Measurements from ENCODE around the gene SVOPL.

SVOPL gene

DNA sequence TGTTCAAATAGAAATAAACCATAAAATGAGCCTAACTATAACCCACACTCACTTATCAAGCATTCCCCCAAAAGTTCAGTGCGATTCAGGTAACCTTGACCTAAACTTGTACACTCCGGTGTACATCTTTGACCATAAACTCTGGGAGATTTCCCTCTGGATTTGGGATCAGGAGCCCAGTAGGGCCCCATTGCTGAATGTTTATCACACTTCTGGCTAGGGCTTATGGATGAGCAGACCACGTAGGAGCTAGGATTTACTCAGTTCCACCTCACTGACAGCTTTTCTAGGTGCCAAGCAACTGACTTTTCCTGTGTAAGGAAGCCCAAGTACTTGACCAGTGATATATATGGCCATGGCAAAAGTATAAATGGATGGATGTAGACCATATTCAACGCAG lies 113.7 kb downstream of the SVOPL start:
- Histone ChIP-seq H2BK5ac (ENCODE audit: low read depth, low read length, poor library complexity, severe bottlenecking) (no peak overlapping the region), H3K18ac (ENCODE audit: low read depth in 1 of 2, low read length in 2 of 2) (no peak overlapping the region), H3K23ac (ENCODE audit: low read length in 2 of 2) (no peak overlapping the region), H2BK120ac (ENCODE audit: low read depth, low read length) (no peak overlapping the region), H3K9ac (ENCODE audit: low read length) (no peak overlapping the region), H3K79me1 (replicated peaks; ENCODE audit: low read length, poor library complexity, severe bottlenecking) (peaks cover 2% of the 10 kb centered on the region), H3K4me1 (ENCODE audit: control insufficient read depth, insufficient read depth, low read depth, low read length) (no peaks in the 10 kb centered on the region), H3K27ac (ENCODE audit: low read length, poor library complexity, severe bottlenecking) (no peak overlapping the region), H3K14ac (ENCODE audit: low read length in 2 of 2) (no peak overlapping the region), H2AK5ac (ENCODE audit: low read length, severe bottlenecking) (no peak overlapping the region), H3K4ac (ENCODE audit: low read depth in 1 of 2, low read length in 2 of 2) (no peak overlapping the region), H2BK15ac (ENCODE audit: low read depth, poor library complexity, severe bottlenecking) (no peak overlapping the region), H3K36me3 (ENCODE audit: control insufficient read depth in 1 of 2, insufficient read depth in 2 of 2, low read depth in 1 of 2, low read length in 2 of 2) (peaks cover 12 to 35% of the 10 kb centered on the region in 2 experiments), H3K4me3 (ENCODE audit: insufficient read depth in 1 of 2, low read depth in 1 of 2, low read length in 2 of 2) (no peak overlapping the region), H2BK12ac (ENCODE audit: low read length in 2 of 2) (no peak overlapping the region), H3K4me2 (ENCODE audit: low read length, poor library complexity, severe bottlenecking) (no peak overlapping the region), H4K8ac (ENCODE audit: low read length) (no peak overlapping the region), H2AFZ (ENCODE audit: low read depth, low read length) (no peak overlapping the region), H3K9me3 (ENCODE audit: control insufficient read depth, low read length) (no peaks in the 10 kb centered on the region), H3K27me3 (ENCODE audit: control insufficient read depth in 1 of 2, insufficient read depth in 1 of 2, low read length in 2 of 2) (no peaks in the 10 kb centered on the region), H4K91ac (ENCODE audit: low read length) (no peak overlapping the region)
- over 99% methylated on average over 3 of the region's 4 CpGs for WGBS
- no peak for DNase-seq

GRCh38 chr7:138585283-138585993 lies 115.7 kb downstream of the SVOPL start:
- H3K27me3 ChIP-seq (ENCODE audit: control insufficient read depth in 1 of 2, insufficient read depth in 1 of 2, low read length in 2 of 2) = no peaks in the 10 kb centered on the region
- no peak overlapping the region for H4K91ac ChIP-seq (ENCODE audit: low read length)
- no peak overlapping the region for H2BK120ac ChIP-seq (ENCODE audit: low read depth, low read length)
- H3K4me3 ChIP-seq (ENCODE audit: insufficient read depth in 1 of 2, low read depth in 1 of 2, low read length in 2 of 2) = no peak overlapping the region
- no peak overlapping the region for H3K23ac ChIP-seq (ENCODE audit: low read length in 2 of 2)
- no peak for DNase-seq
- no peak overlapping the region for H2BK15ac ChIP-seq (ENCODE audit: low read depth, poor library complexity, severe bottlenecking)
- no peak overlapping the region for H3K4me2 ChIP-seq (ENCODE audit: low read length, poor library complexity, severe bottlenecking)
- H3K9ac ChIP-seq (ENCODE audit: low read length) = no peak overlapping the region
- H2AFZ ChIP-seq (ENCODE audit: low read depth, low read length) = no peak overlapping the region
- no peak overlapping the region for H3K14ac ChIP-seq (ENCODE audit: low read length in 2 of 2)
- peaks cover 3% of the 10 kb centered on the region for H3K79me1 ChIP-seq (replicated peaks; ENCODE audit: low read length, poor library complexity, severe bottlenecking)
- no peaks in the 10 kb centered on the region for H3K4me1 ChIP-seq (ENCODE audit: control insufficient read depth, insufficient read depth, low read depth, low read length)
- H3K18ac ChIP-seq (ENCODE audit: low read depth in 1 of 2, low read length in 2 of 2) = no peak overlapping the region
- no peak overlapping the region for H2BK12ac ChIP-seq (ENCODE audit: low read length in 2 of 2)
- 97% methylated on average over 3 of the region's 5 CpGs for WGBS
- H3K4ac ChIP-seq (ENCODE audit: low read depth in 1 of 2, low read length in 2 of 2) = no peak overlapping the region
- no peak overlapping the region for H3K27ac ChIP-seq (ENCODE audit: low read length, poor library complexity, severe bottlenecking)
- H3K36me3 ChIP-seq (ENCODE audit: control insufficient read depth in 1 of 2, insufficient read depth in 2 of 2, low read depth in 1 of 2, low read length in 2 of 2) = peaks cover 12 to 47% of the 10 kb centered on the region in 2 experiments
- no peaks in the 10 kb centered on the region for H3K9me3 ChIP-seq (ENCODE audit: control insufficient read depth, low read length)
- no peak overlapping the region for H2BK5ac ChIP-seq (ENCODE audit: low read depth, low read length, poor library complexity, severe bottlenecking)
- H2AK5ac ChIP-seq (ENCODE audit: low read length, severe bottlenecking) = no peak overlapping the region
- no peak overlapping the region for H4K8ac ChIP-seq (ENCODE audit: low read length)

DNA sequence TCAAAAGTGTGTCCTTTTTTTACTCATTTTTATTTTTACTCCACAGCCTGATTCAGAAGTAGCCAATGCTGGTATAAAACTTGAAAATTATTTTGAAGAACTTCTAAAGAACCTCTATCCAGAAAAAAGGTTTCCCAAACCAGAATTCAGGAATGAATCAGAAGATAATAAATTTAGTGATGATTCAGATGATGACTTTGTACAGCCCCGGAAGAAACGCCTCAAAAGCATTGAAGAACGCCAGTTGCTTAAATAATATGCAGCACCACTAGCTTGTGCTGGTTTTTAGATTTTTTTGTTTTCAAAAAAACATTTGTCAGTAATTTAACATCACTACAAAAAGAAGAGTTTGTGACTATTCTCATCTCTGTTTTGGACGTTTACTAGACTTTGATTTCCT lies 116.5 kb downstream of the SVOPL start:
- Histone ChIP-seq H3K4ac (ENCODE audit: low read depth in 1 of 2, low read length in 2 of 2) (no peak overlapping the region), H2AK5ac (ENCODE audit: low read length, severe bottlenecking) (no peak overlapping the region)
- 93% methylated on average over 2 of the region's 4 CpGs for WGBS

GRCh38 chr7:138584283-138584682 lies 116.9 kb downstream of the SVOPL start:
- no peak overlapping the region for H2BK15ac ChIP-seq (ENCODE audit: low read depth, poor library complexity, severe bottlenecking)
- H2AK5ac ChIP-seq (ENCODE audit: low read length, severe bottlenecking) = no peak overlapping the region
- H3K36me3 ChIP-seq (ENCODE audit: control insufficient read depth in 1 of 2, insufficient read depth in 2 of 2, low read depth in 1 of 2, low read length in 2 of 2) = peaks cover 16 to 58% of the 10 kb centered on the region in 2 experiments
- peaks cover 8% of the 10 kb centered on the region for H3K79me1 ChIP-seq (replicated peaks; ENCODE audit: low read length, poor library complexity, severe bottlenecking)
- H3K4me1 ChIP-seq (ENCODE audit: control insufficient read depth, insufficient read depth, low read depth, low read length) = no peaks in the 10 kb centered on the region
- no peak overlapping the region for H3K4ac ChIP-seq (ENCODE audit: low read depth in 1 of 2, low read length in 2 of 2)
- H2BK12ac ChIP-seq (ENCODE audit: low read length in 2 of 2) = no peak overlapping the region
- no peak overlapping the region for H3K14ac ChIP-seq (ENCODE audit: low read length in 2 of 2)
- H2BK5ac ChIP-seq (ENCODE audit: low read depth, low read length, poor library complexity, severe bottlenecking) = no peak overlapping the region
- H3K23ac ChIP-seq (ENCODE audit: low read length in 2 of 2) = no peak overlapping the region
- no peak overlapping the region for H3K4me3 ChIP-seq (ENCODE audit: insufficient read depth in 1 of 2, low read depth in 1 of 2, low read length in 2 of 2)
- no peaks in the 10 kb centered on the region for H3K9me3 ChIP-seq (ENCODE audit: control insufficient read depth, low read length)
- H3K18ac ChIP-seq (ENCODE audit: low read depth in 1 of 2, low read length in 2 of 2) = no peak overlapping the region
- H2BK120ac ChIP-seq (ENCODE audit: low read depth, low read length) = no peak overlapping the region
- no peaks in the 10 kb centered on the region for H3K27me3 ChIP-seq (ENCODE audit: control insufficient read depth in 1 of 2, insufficient read depth in 1 of 2, low read length in 2 of 2)
- H2AFZ ChIP-seq (ENCODE audit: low read depth, low read length) = no peak overlapping the region
- no peak overlapping the region for H3K4me2 ChIP-seq (ENCODE audit: low read length, poor library complexity, severe bottlenecking)
- no peak overlapping the region for H3K27ac ChIP-seq (ENCODE audit: low read length, poor library complexity, severe bottlenecking)
- H4K8ac ChIP-seq (ENCODE audit: low read length) = no peak overlapping the region
- H3K9ac ChIP-seq (ENCODE audit: low read length) = no peak overlapping the region
- H4K91ac ChIP-seq (ENCODE audit: low read length) = no peak overlapping the region
- no peak for DNase-seq

More for the DNA sequence above, 116.5 kb downstream of the SVOPL start:
- no peak overlapping the region for H2BK120ac ChIP-seq (ENCODE audit: low read depth, low read length)
- H2BK5ac ChIP-seq (ENCODE audit: low read depth, low read length, poor library complexity, severe bottlenecking) = no peak overlapping the region
- H3K9ac ChIP-seq (ENCODE audit: low read length) = no peak overlapping the region
- no peak overlapping the region for H2BK12ac ChIP-seq (ENCODE audit: low read length in 2 of 2)
- DNase-seq = no peak
- H2BK15ac ChIP-seq (ENCODE audit: low read depth, poor library complexity, severe bottlenecking) = no peak overlapping the region
- H3K23ac ChIP-seq (ENCODE audit: low read length in 2 of 2) = no peak overlapping the region
- H4K91ac ChIP-seq (ENCODE audit: low read length) = no peak overlapping the region
- no peak overlapping the region for H3K18ac ChIP-seq (ENCODE audit: low read depth in 1 of 2, low read length in 2 of 2)
- no peaks in the 10 kb centered on the region for H3K4me1 ChIP-seq (ENCODE audit: control insufficient read depth, insufficient read depth, low read depth, low read length)
- H3K27me3 ChIP-seq (ENCODE audit: control insufficient read depth in 1 of 2, insufficient read depth in 1 of 2, low read length in 2 of 2) = no peaks in the 10 kb centered on the region
- H3K4me3 ChIP-seq (ENCODE audit: insufficient read depth in 1 of 2, low read depth in 1 of 2, low read length in 2 of 2) = no peak overlapping the region
- no peak overlapping the region for H3K27ac ChIP-seq (ENCODE audit: low read length, poor library complexity, severe bottlenecking)
- peaks cover 13 to 54% of the 10 kb centered on the region in 2 experiments for H3K36me3 ChIP-seq (ENCODE audit: control insufficient read depth in 1 of 2, insufficient read depth in 2 of 2, low read depth in 1 of 2, low read length in 2 of 2)
- H3K79me1 ChIP-seq (replicated peaks; ENCODE audit: low read length, poor library complexity, severe bottlenecking) = peaks cover 6% of the 10 kb centered on the region
- H3K4me2 ChIP-seq (ENCODE audit: low read length, poor library complexity, severe bottlenecking) = no peak overlapping the region
- no peak overlapping the region for H4K8ac ChIP-seq (ENCODE audit: low read length)
- H3K14ac ChIP-seq (ENCODE audit: low read length in 2 of 2) = no peak overlapping the region
- no peaks in the 10 kb centered on the region for H3K9me3 ChIP-seq (ENCODE audit: control insufficient read depth, low read length)
- no peak overlapping the region for H2AFZ ChIP-seq (ENCODE audit: low read depth, low read length)

Data from mesenchymal stem cell (in vitro differentiated cells and primary cell).